Posterior vena cava (tissue), 2 donors: ENCODE data around the gene AMN. TPM values are rescaled to one million over a fixed set of nuclear protein-coding genes. Genes with fewer than 3 reads are reported as not detected.

Experiments used
- DNase-seq: peaks from one replicate; pipeline ENCODE4 v3.0.0-alpha.2; 2020; ENCODE audit warnings: low spot score
- intact Hi-C, 2 donors: fragments of 100-400 bp; cut with DNase I; formaldehyde crosslinking; loops; one replicate each; pipeline versions ENCODE4 v1.14.1 to v1.14.2; 2022 to 2023
- total RNA-seq, 2 donors: library from RNA; stranded (reverse); fragmentation: NEBNext Ultra II Directional; extraction: Animal tissue kit (Norgen Biotek cat#: 25700); gene quantifications; one replicate each; pipeline ENCODE4 v1.2.1, GENCODE V29; 2021
- donor health status: DM: yes; HTN: yes; CAD: no.
- donor health status: DM: yes; HTN: yes; CAD: no.

The AMN gene
- total RNA-seq, 2 donors from 2014 or later, result 0.10 TPM; not detected in 1

DNA sequence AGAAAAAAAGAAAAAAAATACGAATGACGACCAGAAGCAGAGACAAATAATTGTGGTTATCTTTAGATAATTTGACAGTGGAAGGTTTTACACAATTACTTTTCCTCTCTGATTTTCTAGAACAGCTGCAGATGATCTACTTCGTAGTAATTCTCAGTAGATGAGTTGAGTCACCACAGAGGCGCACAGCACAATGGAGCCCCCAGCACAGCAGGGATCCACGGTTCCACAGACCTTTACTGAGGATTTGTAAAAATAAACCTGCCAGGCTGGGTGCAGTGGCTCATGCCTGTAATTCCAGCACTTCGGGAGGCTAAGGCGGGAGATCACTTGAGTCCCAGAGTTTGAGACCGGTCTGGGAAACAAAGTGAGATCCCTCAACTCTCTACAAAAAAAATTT, 29.3 kb downstream of the AMN start:
- intact Hi-C loops, result no loop called here
- no peak for DNase-seq

- no peak for DNase-seq
- intact Hi-C loops, result no loop called here
Observed at GRCh38 chr14:102952276-102952675, 29.8 kb downstream of the AMN start.

DNA sequence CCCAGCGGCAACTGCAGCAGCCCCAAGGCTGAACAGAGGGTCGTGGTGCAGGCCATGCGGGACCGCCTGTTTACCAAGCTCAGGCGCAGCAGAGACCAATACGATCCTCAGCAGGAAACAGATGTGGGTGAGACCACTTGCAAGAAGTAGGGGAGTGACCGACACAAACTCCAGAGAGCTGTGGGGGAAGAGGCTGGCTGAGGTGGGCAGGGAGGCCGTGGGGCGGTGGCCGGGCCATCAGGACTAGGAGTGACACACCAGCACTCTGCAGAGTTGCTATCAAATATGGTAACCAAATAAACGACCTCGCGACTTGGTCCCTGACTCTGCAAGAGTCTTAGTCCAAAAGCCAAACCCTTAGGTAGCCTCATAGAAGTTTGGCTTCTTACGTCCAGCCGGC, 30.6 kb downstream of the AMN start:
- no peak for DNase-seq
- intact Hi-C loops, result no loop called here

DNA sequence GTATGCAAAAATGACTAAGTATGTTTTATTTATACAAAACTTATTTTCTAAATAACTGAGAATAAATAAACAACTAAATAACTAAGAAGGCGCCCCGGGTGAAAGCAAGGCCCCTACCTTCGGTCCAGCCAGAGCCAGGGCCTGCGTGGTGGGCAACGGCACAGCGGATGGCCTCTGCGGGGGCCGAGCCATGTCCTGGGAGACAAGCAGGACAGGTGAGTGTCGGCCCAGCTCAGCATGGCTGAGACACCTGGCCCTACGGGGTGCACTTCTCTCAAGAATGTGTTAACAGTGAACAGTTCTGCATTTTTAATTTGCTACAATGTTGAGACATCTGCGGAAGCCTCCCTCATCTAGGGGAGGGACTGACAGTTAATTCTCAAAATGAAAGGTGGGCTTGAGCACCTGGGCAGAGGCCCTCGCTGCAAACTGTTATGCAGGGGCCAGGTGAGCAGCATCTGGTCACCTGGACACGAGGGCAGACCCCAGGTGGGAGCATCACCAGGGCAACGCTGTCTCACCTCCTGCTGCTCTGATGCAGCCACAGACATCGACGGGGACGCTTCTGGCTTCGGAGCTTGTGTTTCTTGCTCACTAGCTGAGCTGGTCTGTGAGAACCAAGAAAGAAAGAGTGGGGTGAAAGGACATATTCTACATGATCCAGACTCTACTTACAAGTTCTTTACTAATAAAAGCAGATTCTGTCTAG, 31.8 kb downstream of the AMN start:
- intact Hi-C loops, result no loop called here
- no peak for DNase-seq

GRCh38 chr14:102955636-102956408, 33.4 kb downstream of the AMN start:
- no peak for DNase-seq
- intact Hi-C loops, result no loop called here

- no peak for DNase-seq
- intact Hi-C loops, result no loop called here
Observed at GRCh38 chr14:102957222-102957621, 34.8 kb downstream of the AMN start.

- intact Hi-C loops, result no loop called here
- no peak for DNase-seq
Observed at GRCh38 chr14:102958461-102958860, 36.0 kb downstream of the AMN start.

GRCh38 chr14:102962111-102962627, 39.7 kb downstream of the AMN start:
- intact Hi-C loops, result no loop called here
- DNase-seq, result no peak

DNA sequence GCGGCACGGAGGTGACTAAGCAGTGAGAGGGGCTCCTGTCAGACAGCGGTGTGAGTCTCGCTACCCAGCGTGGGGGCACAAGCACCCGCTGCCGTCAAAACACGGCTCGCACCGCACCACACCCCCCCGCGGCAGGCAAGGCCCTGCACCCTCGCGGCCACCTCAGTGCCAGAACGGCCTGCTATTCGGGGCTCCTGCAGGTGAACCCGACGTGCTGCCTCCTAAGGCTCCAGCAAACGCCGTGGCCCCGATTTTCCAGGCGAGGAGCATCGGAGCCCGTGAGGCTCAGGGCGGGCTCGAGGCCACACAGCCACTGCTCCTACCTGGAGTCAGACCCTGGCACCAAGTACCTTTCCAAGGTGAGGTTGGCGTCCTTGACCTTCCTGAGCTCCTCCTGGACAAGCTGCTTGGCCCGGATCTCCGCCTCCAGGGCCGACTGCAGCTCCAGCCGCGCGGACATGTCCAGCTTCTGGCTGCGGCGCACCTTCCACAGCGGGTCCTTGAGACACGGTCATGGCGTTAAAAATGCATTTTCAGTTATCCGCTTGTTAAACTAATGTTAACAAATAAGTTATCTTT, 41.8 kb downstream of the AMN start:
- intact Hi-C loops, result no loop called here
- no peak for DNase-seq

GRCh38 chr14:102965282-102965681, 42.8 kb downstream of the AMN start:
- no peak for DNase-seq
- intact Hi-C loops, result no loop called here

DNA sequence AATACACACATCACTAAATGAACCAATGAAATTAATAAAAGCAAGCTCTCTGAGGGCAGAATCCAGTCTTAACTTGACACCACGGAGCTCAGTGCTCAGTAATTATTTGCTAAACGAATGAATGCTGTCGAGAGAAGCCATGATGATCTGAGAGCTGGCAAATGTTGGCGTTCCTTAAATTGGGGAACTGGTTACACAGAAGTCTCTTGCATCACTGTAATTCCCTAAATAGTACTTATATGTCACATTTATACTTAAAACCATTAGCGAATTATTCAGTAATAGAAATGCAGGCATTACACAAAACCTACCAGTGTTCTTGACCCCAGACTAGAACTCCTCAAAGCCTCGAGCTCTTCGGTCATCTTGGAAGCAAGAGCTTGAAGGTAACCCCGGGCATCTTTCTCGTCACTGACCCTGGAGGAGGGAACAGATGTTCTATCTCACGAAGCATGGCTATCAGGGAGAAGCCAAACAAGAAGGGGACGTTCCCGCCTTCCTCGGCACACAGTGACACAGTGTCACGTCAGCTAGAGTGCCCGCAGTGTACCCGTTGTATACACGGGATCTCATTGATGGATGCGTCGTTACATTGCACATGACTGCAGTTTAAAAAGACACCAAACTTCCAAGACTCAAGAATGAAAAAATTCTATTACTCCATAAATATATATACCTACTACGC, 43.6 kb downstream of the AMN start:
- no peak for DNase-seq
- intact Hi-C loops, result no loop called here

DNA sequence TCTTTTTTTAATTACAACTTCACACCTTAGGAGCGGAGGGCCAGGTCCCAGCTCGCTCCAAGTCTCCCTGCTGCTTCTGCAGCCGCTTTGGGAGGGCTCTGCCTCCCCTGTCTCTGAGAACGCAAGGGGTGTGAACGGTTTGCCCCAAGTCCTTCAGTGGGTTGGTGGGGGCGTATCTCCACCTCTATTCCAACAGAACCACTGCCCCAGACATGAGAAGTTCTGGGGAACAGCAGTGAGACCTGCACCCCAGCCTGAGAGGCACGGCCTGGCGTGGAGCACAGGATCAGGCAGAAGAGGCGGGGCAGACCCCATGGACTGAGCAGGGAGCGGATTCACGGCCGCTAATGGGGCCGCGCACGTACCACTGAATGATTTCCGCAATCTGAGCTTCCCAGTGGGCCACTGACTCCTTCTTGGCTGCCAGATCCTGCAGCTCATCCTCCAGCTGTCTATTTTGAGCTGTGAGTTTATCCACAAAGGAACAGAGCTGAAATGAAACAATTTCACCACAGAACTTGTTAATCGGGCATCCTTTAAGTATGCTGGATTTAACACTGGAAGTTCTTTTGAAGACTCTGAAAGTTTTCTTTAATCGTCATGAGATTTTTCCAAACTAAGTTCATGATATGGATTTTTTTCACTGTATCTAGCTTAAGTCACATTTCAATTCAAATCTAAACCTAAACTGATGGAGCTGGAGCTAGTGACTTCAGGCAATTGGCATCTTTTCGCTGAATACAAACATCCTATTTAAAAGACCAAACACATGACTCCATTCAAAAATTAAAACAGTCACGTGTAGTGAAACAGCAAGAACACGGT, 44.4 kb downstream of the AMN start:
- intact Hi-C loops, result no loop called here
- peak; percentile 55 for DNase-seq

- DNase-seq, result peak; percentile 72
- intact Hi-C loops, result no loop called here
Observed at GRCh38 chr14:102967506-102967795, 45.0 kb downstream of the AMN start.

DNA sequence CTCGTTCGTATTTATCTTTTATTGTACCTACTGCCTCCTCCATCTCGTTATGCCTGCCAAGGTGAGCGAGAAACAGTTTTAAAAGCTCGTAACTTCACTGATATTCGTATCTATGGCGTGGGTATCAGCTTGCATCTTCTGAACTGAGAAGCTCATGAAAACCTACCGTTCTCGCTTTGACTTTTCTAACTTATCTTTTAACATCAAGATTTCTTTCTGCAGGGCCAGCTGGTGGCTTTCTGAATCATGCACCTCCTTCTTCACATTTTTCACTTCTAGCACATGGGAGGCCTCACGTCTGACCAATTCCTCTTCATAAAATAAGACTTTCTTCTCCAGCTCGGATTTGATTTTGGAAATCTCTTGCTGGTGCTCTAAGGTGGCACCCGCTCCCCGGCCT, 45.8 kb downstream of the AMN start:
- no peak for DNase-seq
- intact Hi-C loops, result no loop called here

DNA sequence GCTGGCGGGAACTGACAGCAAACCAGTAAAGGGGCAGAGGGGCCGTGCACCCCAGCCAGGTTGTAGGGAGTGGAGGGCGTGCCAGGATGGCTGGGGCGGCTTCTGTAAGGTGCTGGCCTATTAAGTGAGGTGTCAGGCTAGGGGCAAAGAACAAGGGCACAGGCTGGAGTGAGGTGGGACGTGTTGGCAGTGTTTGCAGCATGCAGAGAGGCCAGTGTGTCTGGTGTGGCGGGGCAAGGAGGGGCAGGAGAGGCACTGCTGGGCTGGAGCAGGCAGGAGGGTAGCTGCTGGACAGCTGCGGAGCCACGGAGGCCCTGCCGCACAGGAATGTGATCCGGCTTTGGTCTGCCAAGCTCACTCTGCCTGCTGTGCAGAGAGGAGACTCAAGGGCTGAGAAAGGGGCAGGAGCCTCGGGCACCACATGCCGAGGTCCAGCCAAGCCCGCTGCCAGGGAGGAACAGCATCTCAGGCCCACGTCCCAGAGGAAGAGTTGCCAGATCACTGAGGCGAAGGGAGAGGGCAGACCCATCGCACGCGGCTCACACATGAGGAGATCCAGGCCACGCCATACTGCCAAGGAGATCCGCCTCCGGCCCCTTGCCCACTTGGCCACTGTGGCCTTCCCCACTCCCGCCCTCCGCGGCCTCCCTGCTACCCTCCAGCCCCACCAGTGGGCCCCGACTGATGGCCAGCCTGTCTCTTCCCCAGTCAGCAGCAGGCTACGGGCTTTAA, 46.8 kb downstream of the AMN start:
- peak; percentile 76 for DNase-seq
- intact Hi-C loops, result no loop called here

DNA sequence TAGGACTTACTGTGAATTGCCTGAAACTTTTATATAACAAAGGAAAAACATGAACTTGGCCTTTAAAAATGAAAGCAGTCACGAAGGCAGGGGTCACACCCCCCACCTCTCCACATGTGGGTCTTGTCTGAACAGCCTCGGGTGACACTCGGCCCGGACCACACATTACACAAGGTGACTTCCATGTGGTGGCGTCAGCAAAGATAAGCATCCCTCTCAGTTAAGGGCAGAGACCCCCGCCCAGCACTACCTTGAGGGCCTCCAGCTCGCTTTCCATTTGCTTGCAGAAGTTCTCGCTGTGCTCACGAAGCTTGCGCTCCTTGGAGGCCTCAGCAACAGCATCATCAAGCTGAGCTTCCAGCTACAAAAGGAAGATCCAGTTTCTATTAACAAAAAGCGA, 47.4 kb downstream of the AMN start:
- intact Hi-C loops, result no loop called here
- peak; percentile 45 for DNase-seq

DNA sequence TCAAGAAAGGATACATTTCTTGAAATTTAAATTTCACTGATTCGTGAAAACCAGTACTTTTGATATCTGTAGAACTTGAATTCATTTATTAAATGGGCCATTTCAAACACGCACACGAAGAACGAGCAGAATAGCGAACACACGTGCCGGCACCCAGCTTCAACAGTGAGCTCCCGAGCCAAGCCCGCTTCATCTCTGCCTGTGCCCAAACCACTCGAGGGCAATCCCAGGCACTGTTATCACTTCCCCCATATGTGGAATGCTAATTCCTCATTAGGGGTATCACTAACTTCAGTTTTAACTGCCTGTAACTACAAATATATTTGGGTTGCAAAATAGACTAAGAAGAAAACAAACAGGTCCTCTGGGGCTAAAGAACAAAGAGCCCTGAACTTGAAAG, 48.0 kb downstream of the AMN start:
- DNase-seq, result peak; percentile 10
- intact Hi-C loops, result no loop called here

DNA sequence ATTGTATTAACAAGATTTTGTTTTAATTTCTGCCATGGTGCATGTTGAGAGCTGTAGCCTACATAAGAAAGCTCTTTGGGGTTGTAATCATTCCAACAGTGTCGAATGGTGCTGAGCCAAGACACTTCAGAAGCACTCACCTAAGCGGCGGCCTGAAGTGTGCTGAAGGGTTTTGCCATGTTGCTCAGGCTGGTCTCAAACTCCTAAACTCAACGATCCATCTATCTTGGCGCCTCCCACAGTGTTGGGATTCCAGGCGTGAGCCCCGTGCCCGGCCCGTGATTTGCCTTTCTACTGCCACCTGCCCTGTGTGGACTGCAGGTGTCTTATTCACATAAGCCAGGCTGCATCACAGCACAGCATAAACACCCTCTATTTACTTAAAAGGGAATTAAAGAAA, 48.9 kb downstream of the AMN start:
- DNase-seq, result no peak
- intact Hi-C loops, result no loop called here
